WTC11 (cell line): Measurements from ENCODE around the gene GPR68. TPM values are rescaled to one million over a fixed set of nuclear protein-coding genes. Genes with fewer than 3 reads are reported as not detected.

Source experiments
- ATAC-seq: fragments of 200-7000 bp; cut with Tn5 transposase; 2 replicates; pipeline ENCODE4 v1.10.0; 2021; ENCODE audit warnings: mild to moderate bottlenecking, moderate library complexity
- CTCF ChIA-PET: fragments of 300-600 bp; sonication (Branson Sonifier 250); formaldehyde crosslinking; loops from one replicate; lab custom pipeline; 2021; ENCODE audit warnings: antibody characterized with exemption; lab: Charles Lee
- POLR2A ChIA-PET: fragments of 350-600 bp; sonication (Branson Sonifier 250); formaldehyde crosslinking; loops from one replicate; lab custom pipeline; 2021; ENCODE audit warnings: antibody characterized with exemption; lab: Charles Lee
- DNase-seq: peaks from one replicate; pipeline ENCODE4 v3.0.0; 2021; ENCODE audit warnings: low spot score
- H3K27ac Mint-ChIP-seq: 2 replicates; pipeline ENCODE4 v1.8.0; 2021; ENCODE audit warnings: mixed read lengths
- H3K27me3 Mint-ChIP-seq: 2 replicates; pipeline ENCODE4 v1.8.0; 2021; ENCODE audit warnings: low read depth, mild to moderate bottlenecking, moderate library complexity, mixed read lengths
- H3K36me3 Mint-ChIP-seq: 2 replicates; pipeline ENCODE4 v1.8.0; 2021; ENCODE audit warnings: mixed read lengths
- H3K4me1 Mint-ChIP-seq: 2 replicates; pipeline ENCODE4 v1.8.0; 2022; ENCODE audit warnings: mixed read lengths
- H3K4me3 Mint-ChIP-seq: 2 replicates; pipeline ENCODE4 v1.8.0; 2021; ENCODE audit warnings: mild to moderate bottlenecking, moderate library complexity, mixed read lengths
- H3K9me3 Mint-ChIP-seq: 2 replicates; pipeline ENCODE4 v1.8.0; 2021; ENCODE audit warnings: mixed read lengths
- CBFB ChIP-seq: sonication (generic); formaldehyde crosslinking; IDR thresholded peaks from 2 replicates; pipeline ENCODE4 v1.8.1; 2022; ENCODE audit warnings: mild to moderate bottlenecking, low read depth, missing genetic modification reagents
- CREM ChIP-seq: sonication (generic); formaldehyde crosslinking; IDR thresholded peaks from 2 replicates; pipeline ENCODE4 v1.8.1; 2022; ENCODE audit warnings: mild to moderate bottlenecking, missing genetic modification reagents, moderate library complexity
- ESRRA ChIP-seq: sonication (generic); formaldehyde crosslinking; IDR thresholded peaks from 2 replicates; pipeline ENCODE4 v1.8.1; 2022; ENCODE audit warnings: mild to moderate bottlenecking, missing genetic modification reagents, borderline replicate concordance
- GRHL2 ChIP-seq: fragments of 250-450 bp; sonication (Bioruptor Pico); IDR thresholded peaks from 2 replicates; pipeline ENCODE4 v1.8.0; 2022; ENCODE audit warnings: mild to moderate bottlenecking, moderate library complexity; ENCODE audit not compliant: insufficient replicate concordance, severe bottlenecking
- IRF2 ChIP-seq: sonication (generic); formaldehyde crosslinking; IDR thresholded peaks from 2 replicates; pipeline ENCODE4 v1.8.0; 2022; ENCODE audit warnings: low read depth, missing genetic modification reagents, borderline replicate concordance
- JUN ChIP-seq: sonication (generic); formaldehyde crosslinking; IDR thresholded peaks from 2 replicates; pipeline ENCODE4 v1.8.0; 2023; ENCODE audit warnings: mild to moderate bottlenecking, missing genetic modification reagents
- NR2C2 ChIP-seq: sonication (generic); formaldehyde crosslinking; IDR thresholded peaks from 2 replicates; pipeline ENCODE4 v1.8.0; 2022; ENCODE audit warnings: mild to moderate bottlenecking, missing genetic modification reagents
- NR3C1 ChIP-seq: sonication (generic); formaldehyde crosslinking; conservative IDR thresholded peaks from 2 replicates; pipeline ENCODE4 v1.8.1; 2023; ENCODE audit warnings: low read depth, mild to moderate bottlenecking, missing genetic modification reagents
- SOX15 ChIP-seq: fragments of 250-450 bp; sonication (Bioruptor Pico); IDR thresholded peaks from 2 replicates; pipeline ENCODE4 v1.9.0; 2021; ENCODE audit warnings: mild to moderate bottlenecking
- SP1 ChIP-seq: sonication (generic); formaldehyde crosslinking; conservative IDR thresholded peaks from 2 replicates; pipeline ENCODE4 v1.8.1; 2022; ENCODE audit warnings: missing genetic modification reagents
- TP53 ChIP-seq: sonication (generic); formaldehyde crosslinking; IDR thresholded peaks from 2 replicates; pipeline ENCODE4 v1.8.1; 2023; ENCODE audit warnings: mild to moderate bottlenecking, missing genetic modification reagents
- ZBTB21 ChIP-seq: sonication (generic); formaldehyde crosslinking; IDR thresholded peaks from 2 replicates; pipeline ENCODE4 v1.8.1; 2023; ENCODE audit warnings: mild to moderate bottlenecking, missing genetic modification reagents, borderline replicate concordance
- ZNF138 ChIP-seq: sonication (generic); formaldehyde crosslinking; conservative IDR thresholded peaks from 2 replicates; pipeline ENCODE4 v1.8.1; 2022; ENCODE audit warnings: mild to moderate bottlenecking, moderate library complexity, missing genetic modification reagents
- ZNF396 ChIP-seq: fragments of 250-450 bp; sonication (Bioruptor Pico); IDR thresholded peaks from 2 replicates; pipeline ENCODE4 v1.8.0; 2021; ENCODE audit warnings: mild to moderate bottlenecking, moderate library complexity, borderline replicate concordance
- ZNF416 ChIP-seq: fragments of 250-450 bp; sonication (Bioruptor Pico); IDR thresholded peaks from 2 replicates; pipeline ENCODE4 v1.9.0; 2021; ENCODE audit warnings: mild to moderate bottlenecking, inconsistent platforms
- total RNA-seq: library from RNA; stranded (reverse); gene quantifications from 3 replicates; pipeline ENCODE4 v1.2.3, GENCODE V29; 2021
- TF ChIP-seq, protein P1 (sequence below): fragments of 250-450 bp; sonication (Bioruptor Pico); IDR thresholded peaks from 2 replicates; pipeline ENCODE4 v1.9.0; 2021; ENCODE audit warnings: mild to moderate bottlenecking
- TF ChIP-seq, protein P2 (sequence below): fragments of 250-450 bp; sonication (Bioruptor Pico); IDR thresholded peaks from 2 replicates; pipeline ENCODE4 v2.1.2; 2022; ENCODE audit warnings: mild to moderate bottlenecking, moderate library complexity
- TF ChIP-seq, protein P3 (sequence below): fragments of 250-450 bp; sonication (Bioruptor Pico); conservative IDR thresholded peaks from 2 replicates; pipeline ENCODE4 v1.9.0; 2021; ENCODE audit warnings: mild to moderate bottlenecking
- TF ChIP-seq, protein P4 (sequence below): sonication (generic); formaldehyde crosslinking; IDR thresholded peaks from 2 replicates; pipeline ENCODE4 v1.8.0; 2022; ENCODE audit warnings: mild to moderate bottlenecking, missing genetic modification reagents
- TF ChIP-seq, protein P5 (sequence below): sonication (generic); formaldehyde crosslinking; IDR thresholded peaks from 2 replicates; pipeline ENCODE4 v1.8.1; 2023; ENCODE audit warnings: mild to moderate bottlenecking, missing genetic modification reagents, borderline replicate concordance

Gene GPR68
- total RNA-seq, 1 experiment from 2014 or later: 0.28 TPM

DNA sequence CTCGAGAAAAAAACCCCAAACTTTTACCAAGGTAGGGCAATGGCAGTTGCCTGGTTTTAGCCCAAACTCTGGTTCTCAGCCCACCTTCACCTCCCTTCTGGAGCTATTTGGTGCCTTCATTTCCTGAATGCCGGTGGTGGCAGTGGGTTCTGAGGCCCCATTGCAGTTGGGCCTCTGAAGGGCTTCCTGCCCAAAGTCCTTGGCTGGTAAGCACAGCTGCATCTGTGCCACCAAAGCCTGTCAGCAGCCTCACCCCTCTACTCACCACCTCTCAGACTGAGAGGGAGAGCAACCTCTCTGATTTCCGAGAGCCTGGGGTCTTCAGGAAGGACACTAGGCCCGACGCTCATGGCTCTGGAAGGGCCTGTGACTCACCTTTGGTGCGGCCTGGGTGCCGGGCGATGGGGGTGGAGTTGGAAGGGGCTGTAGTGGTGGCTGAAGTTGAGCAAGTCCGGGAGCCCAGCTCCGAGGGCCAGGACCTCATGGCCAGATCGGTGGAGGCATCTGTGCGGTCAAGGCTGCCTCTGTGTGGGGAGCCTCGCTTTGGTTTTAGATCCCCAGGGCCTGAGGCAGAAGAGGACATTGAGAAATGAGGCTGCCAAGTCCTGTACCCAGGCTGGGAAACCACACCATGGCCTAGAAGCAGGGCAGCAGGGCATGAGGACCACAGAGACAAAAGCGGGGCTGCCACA lies 38.6 kb upstream of the GPR68 start:
- Mint-ChIP-seq H3K36me3 (peaks cover 56% of the 10 kb centered on the region), H3K27me3 (no peaks in the 10 kb centered on the region), H3K4me1 (no peaks in the 10 kb centered on the region), H3K4me3 (no peak overlapping the region), H3K9me3 (no peaks in the 10 kb centered on the region), H3K27ac (no peak overlapping the region)
- no peak for TF ChIP-seq SP1
- TF ChIP-seq ZNF416 (CRISPR knock-in tag): no peak
- TF ChIP-seq IRF2: no peak
- TF ChIP-seq CBFB: no peak
- TF ChIP-seq, protein P1, sequence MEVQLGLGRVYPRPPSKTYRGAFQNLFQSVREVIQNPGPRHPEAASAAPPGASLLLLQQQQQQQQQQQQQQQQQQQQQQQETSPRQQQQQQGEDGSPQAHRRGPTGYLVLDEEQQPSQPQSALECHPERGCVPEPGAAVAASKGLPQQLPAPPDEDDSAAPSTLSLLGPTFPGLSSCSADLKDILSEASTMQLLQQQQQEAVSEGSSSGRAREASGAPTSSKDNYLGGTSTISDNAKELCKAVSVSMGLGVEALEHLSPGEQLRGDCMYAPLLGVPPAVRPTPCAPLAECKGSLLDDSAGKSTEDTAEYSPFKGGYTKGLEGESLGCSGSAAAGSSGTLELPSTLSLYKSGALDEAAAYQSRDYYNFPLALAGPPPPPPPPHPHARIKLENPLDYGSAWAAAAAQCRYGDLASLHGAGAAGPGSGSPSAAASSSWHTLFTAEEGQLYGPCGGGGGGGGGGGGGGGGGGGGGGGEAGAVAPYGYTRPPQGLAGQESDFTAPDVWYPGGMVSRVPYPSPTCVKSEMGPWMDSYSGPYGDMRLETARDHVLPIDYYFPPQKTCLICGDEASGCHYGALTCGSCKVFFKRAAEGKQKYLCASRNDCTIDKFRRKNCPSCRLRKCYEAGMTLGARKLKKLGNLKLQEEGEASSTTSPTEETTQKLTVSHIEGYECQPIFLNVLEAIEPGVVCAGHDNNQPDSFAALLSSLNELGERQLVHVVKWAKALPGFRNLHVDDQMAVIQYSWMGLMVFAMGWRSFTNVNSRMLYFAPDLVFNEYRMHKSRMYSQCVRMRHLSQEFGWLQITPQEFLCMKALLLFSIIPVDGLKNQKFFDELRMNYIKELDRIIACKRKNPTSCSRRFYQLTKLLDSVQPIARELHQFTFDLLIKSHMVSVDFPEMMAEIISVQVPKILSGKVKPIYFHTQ (CRISPR knock-in tag): no peak
- no peak for TF ChIP-seq JUN (CRISPR knock-in tag)
- no peak for TF ChIP-seq SOX15
- TF ChIP-seq ZBTB21: no peak
- TF ChIP-seq GRHL2 (CRISPR knock-in tag): no peak
- TF ChIP-seq NR3C1: no peak
- TF ChIP-seq, protein P2, sequence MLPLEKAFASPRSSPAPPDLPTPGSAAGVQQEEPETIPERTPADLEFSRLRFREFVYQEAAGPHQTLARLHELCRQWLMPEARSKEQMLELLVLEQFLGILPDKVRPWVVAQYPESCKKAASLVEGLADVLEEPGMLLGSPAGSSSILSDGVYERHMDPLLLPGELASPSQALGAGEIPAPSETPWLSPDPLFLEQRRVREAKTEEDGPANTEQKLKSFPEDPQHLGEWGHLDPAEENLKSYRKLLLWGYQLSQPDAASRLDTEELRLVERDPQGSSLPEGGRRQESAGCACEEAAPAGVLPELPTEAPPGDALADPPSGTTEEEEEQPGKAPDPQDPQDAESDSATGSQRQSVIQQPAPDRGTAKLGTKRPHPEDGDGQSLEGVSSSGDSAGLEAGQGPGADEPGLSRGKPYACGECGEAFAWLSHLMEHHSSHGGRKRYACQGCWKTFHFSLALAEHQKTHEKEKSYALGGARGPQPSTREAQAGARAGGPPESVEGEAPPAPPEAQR (CRISPR knock-in tag): no peak
- no peak for TF ChIP-seq ESRRA (CRISPR knock-in tag)
- TF ChIP-seq ZNF396: no peak
- no peak for TF ChIP-seq CREM
- TF ChIP-seq, protein P3, sequence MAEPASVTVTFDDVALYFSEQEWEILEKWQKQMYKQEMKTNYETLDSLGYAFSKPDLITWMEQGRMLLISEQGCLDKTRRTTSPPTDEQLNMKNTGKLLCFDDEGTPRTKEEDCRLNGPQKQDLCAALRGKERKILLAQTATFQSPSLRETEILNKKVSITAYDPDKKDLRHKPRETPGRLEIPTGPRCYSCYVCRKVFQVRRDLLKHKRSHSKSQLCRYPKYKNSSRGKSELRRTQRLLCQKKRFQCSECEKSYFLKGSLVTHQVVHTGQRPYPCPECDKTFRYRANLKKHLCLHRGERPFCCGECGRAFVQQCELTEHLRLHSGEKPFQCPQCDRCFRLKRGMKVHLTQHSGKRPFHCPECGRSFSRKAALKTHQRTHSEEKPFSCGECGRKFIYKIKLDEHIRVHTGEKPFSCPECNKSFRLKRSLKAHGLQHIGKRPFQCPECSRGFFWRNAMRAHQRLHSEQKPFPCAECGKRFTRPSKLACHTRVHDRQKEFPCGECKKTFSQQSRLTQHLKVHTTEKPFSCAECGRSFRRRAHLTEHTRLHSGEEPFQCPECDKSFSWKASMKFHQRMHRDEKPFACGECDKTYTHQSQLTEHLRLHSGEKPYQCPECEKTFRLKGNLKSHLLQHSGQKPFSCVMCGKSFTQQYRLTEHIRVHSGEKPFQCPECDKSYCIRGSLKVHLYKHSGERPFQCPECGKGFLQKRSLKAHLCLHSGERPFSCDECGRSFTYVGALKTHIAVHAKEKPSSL (CRISPR knock-in tag): no peak
- TF ChIP-seq, protein P4, sequence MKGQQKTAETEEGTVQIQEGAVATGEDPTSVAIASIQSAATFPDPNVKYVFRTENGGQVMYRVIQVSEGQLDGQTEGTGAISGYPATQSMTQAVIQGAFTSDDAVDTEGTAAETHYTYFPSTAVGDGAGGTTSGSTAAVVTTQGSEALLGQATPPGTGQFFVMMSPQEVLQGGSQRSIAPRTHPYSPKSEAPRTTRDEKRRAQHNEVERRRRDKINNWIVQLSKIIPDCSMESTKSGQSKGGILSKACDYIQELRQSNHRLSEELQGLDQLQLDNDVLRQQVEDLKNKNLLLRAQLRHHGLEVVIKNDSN (CRISPR knock-in tag): no peak
- TF ChIP-seq ZNF138 (CRISPR knock-in tag): no peak
- no peak for TF ChIP-seq TP53 (CRISPR knock-in tag)
- TF ChIP-seq NR2C2 (CRISPR knock-in tag): no peak
- TF ChIP-seq, protein P5, sequence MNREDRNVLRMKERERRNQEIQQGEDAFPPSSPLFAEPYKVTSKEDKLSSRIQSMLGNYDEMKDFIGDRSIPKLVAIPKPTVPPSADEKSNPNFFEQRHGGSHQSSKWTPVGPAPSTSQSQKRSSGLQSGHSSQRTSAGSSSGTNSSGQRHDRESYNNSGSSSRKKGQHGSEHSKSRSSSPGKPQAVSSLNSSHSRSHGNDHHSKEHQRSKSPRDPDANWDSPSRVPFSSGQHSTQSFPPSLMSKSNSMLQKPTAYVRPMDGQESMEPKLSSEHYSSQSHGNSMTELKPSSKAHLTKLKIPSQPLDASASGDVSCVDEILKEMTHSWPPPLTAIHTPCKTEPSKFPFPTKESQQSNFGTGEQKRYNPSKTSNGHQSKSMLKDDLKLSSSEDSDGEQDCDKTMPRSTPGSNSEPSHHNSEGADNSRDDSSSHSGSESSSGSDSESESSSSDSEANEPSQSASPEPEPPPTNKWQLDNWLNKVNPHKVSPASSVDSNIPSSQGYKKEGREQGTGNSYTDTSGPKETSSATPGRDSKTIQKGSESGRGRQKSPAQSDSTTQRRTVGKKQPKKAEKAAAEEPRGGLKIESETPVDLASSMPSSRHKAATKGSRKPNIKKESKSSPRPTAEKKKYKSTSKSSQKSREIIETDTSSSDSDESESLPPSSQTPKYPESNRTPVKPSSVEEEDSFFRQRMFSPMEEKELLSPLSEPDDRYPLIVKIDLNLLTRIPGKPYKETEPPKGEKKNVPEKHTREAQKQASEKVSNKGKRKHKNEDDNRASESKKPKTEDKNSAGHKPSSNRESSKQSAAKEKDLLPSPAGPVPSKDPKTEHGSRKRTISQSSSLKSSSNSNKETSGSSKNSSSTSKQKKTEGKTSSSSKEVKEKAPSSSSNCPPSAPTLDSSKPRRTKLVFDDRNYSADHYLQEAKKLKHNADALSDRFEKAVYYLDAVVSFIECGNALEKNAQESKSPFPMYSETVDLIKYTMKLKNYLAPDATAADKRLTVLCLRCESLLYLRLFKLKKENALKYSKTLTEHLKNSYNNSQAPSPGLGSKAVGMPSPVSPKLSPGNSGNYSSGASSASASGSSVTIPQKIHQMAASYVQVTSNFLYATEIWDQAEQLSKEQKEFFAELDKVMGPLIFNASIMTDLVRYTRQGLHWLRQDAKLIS: no peak
- ChIA-PET POLR2A (no interaction called here), CTCF (interaction anchor here (0.5 to 0.6 kb wide), 2 partner anchors 136 to 165 kb away, joined by 4 to 5 read pairs; no protein-coding TSS in a partner anchor)
- no peak for ATAC-seq
- DNase-seq: no peak
